ENCODE results near the gene ADARB1.

DNA sequence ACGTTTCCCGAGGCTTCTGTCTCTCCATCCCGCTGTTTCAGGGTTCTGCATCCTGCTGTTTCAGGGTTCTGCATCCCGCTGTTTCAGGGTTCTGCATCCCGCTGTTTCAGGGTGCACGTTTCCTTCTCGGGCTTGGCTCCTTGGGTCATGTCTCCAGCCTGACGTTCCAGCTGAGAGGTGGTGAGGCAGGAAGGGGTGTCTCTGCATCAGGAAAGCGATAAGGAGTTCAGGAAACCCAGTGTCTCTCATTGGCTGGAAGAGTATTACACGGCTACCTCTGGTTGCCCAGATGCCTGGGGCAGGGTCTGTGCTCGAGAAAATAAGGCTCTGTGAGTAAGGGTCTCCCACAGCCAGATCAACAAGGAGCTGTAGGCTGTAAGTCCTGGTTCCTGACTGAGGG is 21.1 kb downstream of the ADARB1 start:
- TF ChIP-seq, protein P1, sequence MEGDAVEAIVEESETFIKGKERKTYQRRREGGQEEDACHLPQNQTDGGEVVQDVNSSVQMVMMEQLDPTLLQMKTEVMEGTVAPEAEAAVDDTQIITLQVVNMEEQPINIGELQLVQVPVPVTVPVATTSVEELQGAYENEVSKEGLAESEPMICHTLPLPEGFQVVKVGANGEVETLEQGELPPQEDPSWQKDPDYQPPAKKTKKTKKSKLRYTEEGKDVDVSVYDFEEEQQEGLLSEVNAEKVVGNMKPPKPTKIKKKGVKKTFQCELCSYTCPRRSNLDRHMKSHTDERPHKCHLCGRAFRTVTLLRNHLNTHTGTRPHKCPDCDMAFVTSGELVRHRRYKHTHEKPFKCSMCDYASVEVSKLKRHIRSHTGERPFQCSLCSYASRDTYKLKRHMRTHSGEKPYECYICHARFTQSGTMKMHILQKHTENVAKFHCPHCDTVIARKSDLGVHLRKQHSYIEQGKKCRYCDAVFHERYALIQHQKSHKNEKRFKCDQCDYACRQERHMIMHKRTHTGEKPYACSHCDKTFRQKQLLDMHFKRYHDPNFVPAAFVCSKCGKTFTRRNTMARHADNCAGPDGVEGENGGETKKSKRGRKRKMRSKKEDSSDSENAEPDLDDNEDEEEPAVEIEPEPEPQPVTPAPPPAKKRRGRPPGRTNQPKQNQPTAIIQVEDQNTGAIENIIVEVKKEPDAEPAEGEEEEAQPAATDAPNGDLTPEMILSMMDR (conservative IDR thresholded peaks at IDR 0.05) = no peak
- no peak for TF ChIP-seq ZFX (IDR thresholded peaks at IDR 0.05)

All from C4-2B (cell line).